Calu3 (cell line): ENCODE data around the gene KIAA1614. TPM values are rescaled to one million over a fixed set of nuclear protein-coding genes. Genes with fewer than 3 reads are reported as not detected.

ENCODE experiments used
- BruUV-seq: library from RNA; stranded (reverse); fragments of 400-500 nt; replicated peaks from 2 replicates; lab custom pipeline; 2021; lab: Mats Ljungman, UMichigan
- CTCF ChIA-PET: fragments of 300-600 bp; sonication (Branson Sonifier 250); formaldehyde crosslinking; loops from one replicate; lab custom pipeline; 2022; ENCODE audit warnings: antibody characterized with exemption; lab: Charles Lee
- DNase-seq: peaks from one replicate; pipeline ENCODE4 v3.0.0; 2022
- H3K27ac Mint-ChIP-seq: one replicate; pipeline ENCODE4 v1.8.0; 2022; ENCODE audit warnings: mixed read lengths; ENCODE audit not compliant: unreplicated experiment
- H3K27me3 Mint-ChIP-seq: one replicate; pipeline ENCODE4 v1.8.0; 2022; ENCODE audit warnings: mixed read lengths; ENCODE audit not compliant: unreplicated experiment
- H3K36me3 Mint-ChIP-seq: one replicate; pipeline ENCODE4 v1.8.0; 2022; ENCODE audit warnings: mild to moderate bottlenecking, moderate library complexity, mixed read lengths; ENCODE audit not compliant: insufficient read depth, unreplicated experiment
- H3K4me1 Mint-ChIP-seq: one replicate; pipeline ENCODE4 v1.8.0; 2022; ENCODE audit warnings: mild to moderate bottlenecking, low read depth, mixed read lengths; ENCODE audit not compliant: unreplicated experiment
- H3K4me3 Mint-ChIP-seq: one replicate; pipeline ENCODE4 v1.8.0; 2022; ENCODE audit warnings: mild to moderate bottlenecking, low read depth, moderate library complexity, mixed read lengths; ENCODE audit not compliant: unreplicated experiment
- H3K9me3 Mint-ChIP-seq: one replicate; pipeline ENCODE4 v1.8.0; 2022; ENCODE audit warnings: low read depth, mixed read lengths; ENCODE audit not compliant: unreplicated experiment
- CTCF ChIP-seq: fragments of 200-600 bp; IDR thresholded peaks from one replicate; pipeline ENCODE4 v1.8.0; 2022; ENCODE audit warnings: antibody characterized with exemption; ENCODE audit not compliant: unreplicated experiment
- intact Hi-C: fragments of 100-400 bp; cut with micrococcal nuclease; formaldehyde crosslinking; loops from one replicate; pipeline ENCODE4 v1.10.0; 2022; ENCODE audit not compliant: unreplicated experiment
- total RNA-seq: library from RNA; stranded (reverse); gene quantifications from 2 replicates; pipeline ENCODE4 v1.2.3, GENCODE V29; 2022

Gene KIAA1614
- total RNA-seq, 1 experiment from 2014 or later: 0.19 TPM

- H3K4me1 Mint-ChIP-seq: no peaks in the 10 kb centered on the region
- H3K36me3 Mint-ChIP-seq: peaks cover 4% of the 10 kb centered on the region
- H3K4me3 Mint-ChIP-seq: no peak overlapping the region
- intact Hi-C loops: no loop called here
- DNase-seq: no peak
- peaks cover 10% of the 10 kb centered on the region for H3K9me3 Mint-ChIP-seq
- CTCF ChIA-PET: no interaction called here
- H3K27ac Mint-ChIP-seq: no peak overlapping the region
- TF ChIP-seq CTCF: no peak
- peaks cover 1% of the 10 kb centered on the region for H3K27me3 Mint-ChIP-seq
- no TSS peak for BruUV-seq
Observed at GRCh38 chr1:180945551-180945950, 32.9 kb downstream of the KIAA1614 start.

- intact Hi-C loops: no loop called here
- CTCF ChIA-PET: no interaction called here
Observed at GRCh38 chr1:180946056-180946455, 33.4 kb downstream of the KIAA1614 start.

GRCh38 chr1:180946541-180947498 is 34.1 kb downstream of the KIAA1614 start:
- BruUV-seq: no TSS peak
- Mint-ChIP-seq H3K36me3 (peaks cover 4% of the 10 kb centered on the region), H3K27ac (no peak overlapping the region), H3K4me1 (no peaks in the 10 kb centered on the region), H3K27me3 (no peaks in the 10 kb centered on the region), H3K9me3 (peaks cover 10% of the 10 kb centered on the region), H3K4me3 (no peak overlapping the region)
- DNase-seq: no peak
- intact Hi-C loops: no loop called here
- CTCF ChIA-PET: no interaction called here
- TF ChIP-seq CTCF: no peak

More at GRCh38 chr1:180946056-180946455, 33.4 kb downstream of the KIAA1614 start:
- Mint-ChIP-seq H3K9me3 (peaks cover 10% of the 10 kb centered on the region), H3K36me3 (peaks cover 4% of the 10 kb centered on the region), H3K4me3 (no peak overlapping the region), H3K4me1 (no peaks in the 10 kb centered on the region), H3K27me3 (no peaks in the 10 kb centered on the region), H3K27ac (no peak overlapping the region)
- no peak for TF ChIP-seq CTCF
- DNase-seq: no peak
- BruUV-seq: no TSS peak

GRCh38 chr1:180947499-180947885 is 34.8 kb downstream of the KIAA1614 start:
- H3K9me3 Mint-ChIP-seq: peaks cover 10% of the 10 kb centered on the region
- no peaks in the 10 kb centered on the region for H3K4me1 Mint-ChIP-seq
- no TSS peak for BruUV-seq
- H3K4me3 Mint-ChIP-seq: no peak overlapping the region
- TF ChIP-seq CTCF: no peak
- CTCF ChIA-PET: no interaction called here
- no peak for DNase-seq
- no peaks in the 10 kb centered on the region for H3K27me3 Mint-ChIP-seq
- intact Hi-C loops: no loop called here
- no peak overlapping the region for H3K27ac Mint-ChIP-seq
- H3K36me3 Mint-ChIP-seq: peaks cover 4% of the 10 kb centered on the region
